Upper lobe of left lung (tissue), 4 donors: Measurements from ENCODE around the gene PRSS21.

Experiments
- POLR2A ChIP-seq, 4 donors: fragments of 450-650 bp; IDR thresholded peaks; one replicate each; pipeline ENCODE4 v1.5.1; 2016 to 2017; ENCODE audit warnings: antibody characterized with exemption in 4 of 4, mild to moderate bottlenecking in 2 of 4
- POLR2AphosphoS5 ChIP-seq, 2 donors: sonication (generic); formaldehyde crosslinking; IDR thresholded peaks; one replicate each; pipeline ENCODE4 v1.5.1; 2017; ENCODE audit warnings: antibody characterized with exemption in 2 of 2
- TF ChIP-seq, protein P1 (sequence below), 6 experiments: fragments of 450-650 bp in 4 of 6; fragments of 200-600 bp in 2 of 6; sonication (generic) in 2 of 6; IDR thresholded peaks; one replicate each; pipeline ENCODE4 v1.5.1; 2016 to 2019; ENCODE audit warnings: antibody characterized with exemption in 6 of 6

DNA sequence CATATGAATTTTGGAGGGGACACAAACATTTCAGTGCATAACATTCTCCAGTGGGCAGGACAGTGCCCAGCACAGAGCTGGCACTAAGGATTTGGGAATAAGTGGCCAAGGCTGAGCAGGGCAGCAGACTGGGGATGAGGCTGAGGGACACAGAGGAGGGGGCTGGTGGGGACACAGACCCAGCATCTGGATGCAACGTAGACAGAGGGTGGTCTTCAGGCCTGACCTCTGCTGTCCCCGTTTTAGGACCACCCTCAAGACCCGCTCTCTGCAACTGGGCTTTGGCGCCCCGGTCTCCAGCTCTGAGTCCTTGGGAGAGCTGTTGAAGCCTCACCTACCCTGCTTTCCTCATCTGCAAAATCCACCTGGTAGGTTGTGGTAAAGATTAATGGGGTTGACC, 26.4 kb upstream of the PRSS21 start:
- TF ChIP-seq, protein P1, sequence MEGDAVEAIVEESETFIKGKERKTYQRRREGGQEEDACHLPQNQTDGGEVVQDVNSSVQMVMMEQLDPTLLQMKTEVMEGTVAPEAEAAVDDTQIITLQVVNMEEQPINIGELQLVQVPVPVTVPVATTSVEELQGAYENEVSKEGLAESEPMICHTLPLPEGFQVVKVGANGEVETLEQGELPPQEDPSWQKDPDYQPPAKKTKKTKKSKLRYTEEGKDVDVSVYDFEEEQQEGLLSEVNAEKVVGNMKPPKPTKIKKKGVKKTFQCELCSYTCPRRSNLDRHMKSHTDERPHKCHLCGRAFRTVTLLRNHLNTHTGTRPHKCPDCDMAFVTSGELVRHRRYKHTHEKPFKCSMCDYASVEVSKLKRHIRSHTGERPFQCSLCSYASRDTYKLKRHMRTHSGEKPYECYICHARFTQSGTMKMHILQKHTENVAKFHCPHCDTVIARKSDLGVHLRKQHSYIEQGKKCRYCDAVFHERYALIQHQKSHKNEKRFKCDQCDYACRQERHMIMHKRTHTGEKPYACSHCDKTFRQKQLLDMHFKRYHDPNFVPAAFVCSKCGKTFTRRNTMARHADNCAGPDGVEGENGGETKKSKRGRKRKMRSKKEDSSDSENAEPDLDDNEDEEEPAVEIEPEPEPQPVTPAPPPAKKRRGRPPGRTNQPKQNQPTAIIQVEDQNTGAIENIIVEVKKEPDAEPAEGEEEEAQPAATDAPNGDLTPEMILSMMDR (IDR thresholded peaks at IDR 0.05), result no peak
- TF ChIP-seq POLR2A (IDR thresholded peaks at IDR 0.05) (no peak), POLR2AphosphoS5 (IDR thresholded peaks at IDR 0.05) (no peak)
